ENCODE measurements around the gene SMURF2. TPM values are rescaled to one million over a fixed set of nuclear protein-coding genes. Genes with fewer than 3 reads are reported as not detected.

SMURF2 gene
- 11.6 TPM for total RNA-seq
- long read RNA-seq, partial matches to known transcripts = 4 of 14 reads
- long read RNA-seq, other reads (novel, unspliced or antisense) = 7 of 14 reads

GRCh38 chr17:64661976-64662773 is at the start of gene SMURF2:
SMURF2 (minus strand) TSS chr17:64662307; CDS start chr17:64661880, 427 bp downstream.
- ATAC-seq (peak; percentile 97), DNase-seq (peak; percentile 88)
- intact Hi-C loops (cut with micrococcal nuclease) = no loop called here

- no peak for DNase-seq
- no peak for ATAC-seq
- intact Hi-C loops (cut with micrococcal nuclease) = no loop called here
Observed at GRCh38 chr17:64709481-64709880, 47.4 kb upstream of the SMURF2 start.

- intact Hi-C loops (cut with micrococcal nuclease) = no loop called here
- ATAC-seq (peak; percentile 92), DNase-seq (peak; percentile 91)
Observed at GRCh38 chr17:64707050-64707591, 45.0 kb upstream of the SMURF2 start.

- intact Hi-C loops (cut with micrococcal nuclease) = no loop called here
- DNase-seq = no peak
- ATAC-seq = peak; percentile 11
Observed at GRCh38 chr17:64706224-64707049, 44.3 kb upstream of the SMURF2 start.

GRCh38 chr17:64702815-64703214 is 40.7 kb upstream of the SMURF2 start:
- DNase-seq = no peak
- no peak for ATAC-seq
- intact Hi-C loops (cut with micrococcal nuclease) = no loop called here

- ATAC-seq = no peak
- no peak for DNase-seq
- intact Hi-C loops (cut with micrococcal nuclease) = no loop called here
Observed at GRCh38 chr17:64698725-64699124, 36.6 kb upstream of the SMURF2 start.

- DNase-seq (peak; percentile 63), ATAC-seq (peak; percentile 97)
- intact Hi-C loops (cut with micrococcal nuclease) = no loop called here
Observed at GRCh38 chr17:64694207-64694606, 32.1 kb upstream of the SMURF2 start.

- no peak for ATAC-seq
Observed at GRCh38 chr17:64692187-64692586, 30.1 kb upstream of the SMURF2 start.

GRCh38 chr17:64689106-64689505 is 27.0 kb upstream of the SMURF2 start:
- intact Hi-C loops (cut with micrococcal nuclease) = no loop called here
- no peak for DNase-seq
- ATAC-seq = no peak

More at GRCh38 chr17:64692187-64692586, 30.1 kb upstream of the SMURF2 start:
- DNase-seq = no peak
- intact Hi-C loops (cut with micrococcal nuclease) = no loop called here

GRCh38 chr17:64688481-64688880 is 26.4 kb upstream of the SMURF2 start:
- no peak for DNase-seq
- intact Hi-C loops (cut with micrococcal nuclease) = no loop called here
- no peak for ATAC-seq

GRCh38 chr17:64687961-64688360 is 25.9 kb upstream of the SMURF2 start:
- no peak for ATAC-seq
- no peak for DNase-seq
- intact Hi-C loops (cut with micrococcal nuclease) = no loop called here

- intact Hi-C loops (cut with micrococcal nuclease) = no loop called here
- ATAC-seq (no peak), DNase-seq (no peak)
Observed at GRCh38 chr17:64687376-64687775, 25.3 kb upstream of the SMURF2 start.

- intact Hi-C loops (cut with micrococcal nuclease) = no loop called here
- DNase-seq (no peak), ATAC-seq (no peak)
Observed at GRCh38 chr17:64686705-64687104, 24.6 kb upstream of the SMURF2 start.

- DNase-seq (no peak), ATAC-seq (no peak)
- intact Hi-C loops (cut with micrococcal nuclease) = no loop called here
Observed at GRCh38 chr17:64685705-64686104, 23.6 kb upstream of the SMURF2 start.

- ATAC-seq (no peak), DNase-seq (no peak)
- intact Hi-C loops (cut with micrococcal nuclease) = no loop called here
Observed at GRCh38 chr17:64683796-64684195, 21.7 kb upstream of the SMURF2 start.

- ATAC-seq (no peak), DNase-seq (no peak)
- intact Hi-C loops (cut with micrococcal nuclease) = no loop called here
Observed at GRCh38 chr17:64682261-64683181, 20.4 kb upstream of the SMURF2 start.

GRCh38 chr17:64679710-64680216 is 17.7 kb upstream of the SMURF2 start:
- peak; percentile 49 for DNase-seq
- intact Hi-C loops (cut with micrococcal nuclease) = no loop called here
- ATAC-seq = peak; percentile 82

GRCh38 chr17:64676763-64677162 is 14.7 kb upstream of the SMURF2 start:
- DNase-seq (no peak), ATAC-seq (no peak)
- intact Hi-C loops (cut with micrococcal nuclease) = no loop called here

All from left ventricle myocardium superior (tissue), 1 donor.